Testis (tissue), 2 donors: ENCODE data around the gene MARK2.

Source experiments
- POLR2A ChIP-seq: fragments of 450-650 bp; IDR thresholded peaks from one replicate; pipeline ENCODE4 v1.6.1; 2017; ENCODE audit warnings: antibody characterized with exemption, mild to moderate bottlenecking, moderate library complexity
- TF ChIP-seq, protein P1 (sequence below), 3 experiments: fragments of 450-650 bp in 2 of 3; fragments of 200-600 bp in 1 of 3; sonication (generic) in 1 of 3; IDR thresholded peaks; one replicate each; pipeline ENCODE4 v1.5.1; 2016 to 2019; ENCODE audit warnings: antibody characterized with exemption in 3 of 3, mild to moderate bottlenecking in 2 of 3, moderate library complexity in 1 of 3

DNA sequence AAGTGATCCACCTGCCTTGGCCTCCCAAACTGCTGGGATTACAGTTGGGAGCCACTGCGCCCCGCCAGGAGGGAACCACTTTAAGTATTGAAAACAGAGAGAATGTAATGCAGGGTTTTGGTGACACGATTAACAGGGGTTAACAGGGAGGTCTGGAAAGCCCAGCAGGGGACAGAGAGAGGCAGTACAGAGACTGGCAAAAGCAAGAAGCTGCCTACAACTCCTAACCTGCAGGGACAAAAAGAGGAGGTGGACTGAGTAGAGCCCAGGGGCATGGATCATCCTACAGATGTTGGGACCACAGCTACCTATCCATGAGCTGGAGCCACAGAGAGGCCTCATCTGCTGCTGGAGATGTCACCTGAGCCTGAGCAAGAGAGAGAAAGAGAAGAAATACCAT is 27.4 kb upstream of the MARK2 start:
- TF ChIP-seq, protein P1, sequence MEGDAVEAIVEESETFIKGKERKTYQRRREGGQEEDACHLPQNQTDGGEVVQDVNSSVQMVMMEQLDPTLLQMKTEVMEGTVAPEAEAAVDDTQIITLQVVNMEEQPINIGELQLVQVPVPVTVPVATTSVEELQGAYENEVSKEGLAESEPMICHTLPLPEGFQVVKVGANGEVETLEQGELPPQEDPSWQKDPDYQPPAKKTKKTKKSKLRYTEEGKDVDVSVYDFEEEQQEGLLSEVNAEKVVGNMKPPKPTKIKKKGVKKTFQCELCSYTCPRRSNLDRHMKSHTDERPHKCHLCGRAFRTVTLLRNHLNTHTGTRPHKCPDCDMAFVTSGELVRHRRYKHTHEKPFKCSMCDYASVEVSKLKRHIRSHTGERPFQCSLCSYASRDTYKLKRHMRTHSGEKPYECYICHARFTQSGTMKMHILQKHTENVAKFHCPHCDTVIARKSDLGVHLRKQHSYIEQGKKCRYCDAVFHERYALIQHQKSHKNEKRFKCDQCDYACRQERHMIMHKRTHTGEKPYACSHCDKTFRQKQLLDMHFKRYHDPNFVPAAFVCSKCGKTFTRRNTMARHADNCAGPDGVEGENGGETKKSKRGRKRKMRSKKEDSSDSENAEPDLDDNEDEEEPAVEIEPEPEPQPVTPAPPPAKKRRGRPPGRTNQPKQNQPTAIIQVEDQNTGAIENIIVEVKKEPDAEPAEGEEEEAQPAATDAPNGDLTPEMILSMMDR (IDR thresholded peaks at IDR 0.05): no peak
- TF ChIP-seq POLR2A: no peak
